Neural cell (in vitro differentiated cells): ENCODE results near the gene CDK8.

Experiments
- CTCF ChIP-seq: fragments of 450-650 bp; IDR thresholded peaks from 2 replicates; pipeline ENCODE4 v1.5.1; 2014; ENCODE audit warnings: antibody characterized with exemption, mild to moderate bottlenecking, moderate library complexity; ENCODE audit not compliant: poor library complexity, severe bottlenecking
- EZH2 ChIP-seq: fragments of 200-600, 300-800 bp; shearing (Covaris generic), sonication (generic); IDR thresholded peaks from 2 replicates; pipeline ENCODE4 v1.6.1; 2014; ENCODE audit warnings: antibody characterized with exemption, low read length, borderline replicate concordance, mild to moderate bottlenecking; ENCODE audit not compliant: insufficient read depth, poor library complexity, severe bottlenecking
- REST ChIP-seq: IDR thresholded peaks from 2 replicates; pipeline ENCODE4 v1.6.1; 2012; ENCODE audit warnings: borderline replicate concordance

- TF ChIP-seq EZH2: no peak
- TF ChIP-seq CTCF: no peak
- TF ChIP-seq REST: no peak
These were observed 37.9 kb upstream of the CDK8 start for GRCh38 chr13:26216042-26216441.
